ENCODE measurements around the gene CPVL. TPM values are rescaled to one million over a fixed set of nuclear protein-coding genes. Genes with fewer than 3 reads are reported as not detected.

CPVL gene
- polyA plus RNA-seq, 3 donors, result 410 to 1,111 (median 1,108) TPM

- Mint-ChIP-seq H3K4me3 (no peak overlapping the region), H3K27me3 (ENCODE audit: low read depth in 3 of 3) (no peaks in the 10 kb centered on the region), H3K36me3 (peaks cover 35 to 46% of the 10 kb centered on the region in 2 donors), H3K9me3 (peaks cover 0 to 2% (median 0%) of the 10 kb centered on the region in 7 donors), H3K4me1 (peaks cover 13% of the 10 kb centered on the region), H3K27ac (no peak overlapping the region)
- Histone ChIP-seq H2AFZ (ENCODE audit: insufficient read depth, low read depth, low read length, poor library complexity, severe bottlenecking) (no peak overlapping the region), H3K4me1 (ENCODE audit: control insufficient read depth in 1 of 2, insufficient read depth in 2 of 2, low read length in 2 of 2) (peaks cover 6 to 12% of the 10 kb centered on the region in 2 donors), H3K4me2 (replicated peaks; ENCODE audit: extremely low read depth, low read length, poor library complexity, severe bottlenecking) (no peak overlapping the region), H3K27ac (ENCODE audit: low read depth in 1 of 2, low read length in 2 of 2) (no peak overlapping the region), H4K20me1 (ENCODE audit: insufficient read depth, low read length) (peaks cover 32% of the 10 kb centered on the region), H3K9me3 (replicated peaks in 1 of 2; ENCODE audit: control insufficient read depth in 1 of 2, insufficient read depth in 1 of 2, low read length in 2 of 2) (no peaks in the 10 kb centered on the region), H3K79me2 (ENCODE audit: insufficient read depth, low read length) (no peaks in the 10 kb centered on the region), H3K9ac (ENCODE audit: insufficient read depth, low read length, poor library complexity, severe bottlenecking) (no peak overlapping the region), H3K4me3 (replicated peaks in 1 of 3; ENCODE audit: low read depth in 2 of 3, low read length in 3 of 3) (no peak overlapping the region), H3K27me3 (ENCODE audit: control insufficient read depth in 2 of 2, insufficient read depth in 2 of 2, low read length in 2 of 2) (no peaks in the 10 kb centered on the region), H3K36me3 (replicated peaks in 1 of 2; ENCODE audit: control insufficient read depth in 1 of 2, insufficient read depth in 2 of 2, low read length in 2 of 2) (peaks cover 27 to 52% of the 10 kb centered on the region in 2 donors)
- intact Hi-C loops (cut with micrococcal nuclease), result no loop called here
- no CpG with 5 or more reads among the region's 1 CpG for WGBS (ENCODE audit: insufficient coverage)
- no peak for TF ChIP-seq CTCF (IDR thresholded peaks at IDR 0.05)
- no peak for DNase-seq
These were observed 153.5 kb downstream of the CPVL start for GRCh38 chr7:28992798-28993197.

- Mint-ChIP-seq H3K4me1 (peaks cover 37% of the 10 kb centered on the region), H3K9me3 (peaks cover 0 to 2% (median 0%) of the 10 kb centered on the region in 7 donors), H3K4me3 (no peak overlapping the region), H3K36me3 (peaks cover 18 to 28% of the 10 kb centered on the region in 2 donors), H3K27me3 (ENCODE audit: low read depth in 3 of 3) (no peaks in the 10 kb centered on the region), H3K27ac (no peak overlapping the region)
- Histone ChIP-seq H3K36me3 (replicated peaks in 1 of 2; ENCODE audit: control insufficient read depth in 1 of 2, insufficient read depth in 2 of 2, low read length in 2 of 2) (peaks cover 12 to 27% of the 10 kb centered on the region in 2 donors), H3K79me2 (ENCODE audit: insufficient read depth, low read length) (no peaks in the 10 kb centered on the region), H3K9ac (ENCODE audit: insufficient read depth, low read length, poor library complexity, severe bottlenecking) (no peak overlapping the region), H4K20me1 (ENCODE audit: insufficient read depth, low read length) (peaks cover 8% of the 10 kb centered on the region), H3K27me3 (ENCODE audit: control insufficient read depth in 2 of 2, insufficient read depth in 2 of 2, low read length in 2 of 2) (no peaks in the 10 kb centered on the region), H3K4me2 (replicated peaks; ENCODE audit: extremely low read depth, low read length, poor library complexity, severe bottlenecking) (no peak overlapping the region), H3K27ac (ENCODE audit: low read depth in 1 of 2, low read length in 2 of 2) (no peak overlapping the region), H2AFZ (ENCODE audit: insufficient read depth, low read depth, low read length, poor library complexity, severe bottlenecking) (no peak overlapping the region), H3K4me3 (replicated peaks in 1 of 3; ENCODE audit: low read depth in 2 of 3, low read length in 3 of 3) (no peak overlapping the region), H3K9me3 (replicated peaks in 1 of 2; ENCODE audit: control insufficient read depth in 1 of 2, insufficient read depth in 1 of 2, low read length in 2 of 2) (no peaks in the 10 kb centered on the region), H3K4me1 (ENCODE audit: control insufficient read depth in 1 of 2, insufficient read depth in 2 of 2, low read length in 2 of 2) (peaks cover 31 to 36% of the 10 kb centered on the region in 2 donors)
- no peak for DNase-seq
- TF ChIP-seq CTCF (IDR thresholded peaks at IDR 0.05), result no peak
- 96% methylated on average over 9 of the region's 11 CpGs for WGBS (ENCODE audit: insufficient coverage)
- intact Hi-C loops (cut with micrococcal nuclease), result no loop called here
These were observed 156.0 kb downstream of the CPVL start for GRCh38 chr7:28990200-28990960.

Measured in CD14-positive monocyte (primary cell).